T47D (cell line): Measurements from ENCODE around the gene CAPN5.
"Not testable (repeated sequence)": the region's sequence is repeated elsewhere in the genome, so short reads cannot be mapped to it uniquely, and the experiment has no call there.

Experiments used
- DNase-seq, 2 experiments: peaks; one replicate each; pipeline versions ENCODE4 v3.0.0 to v3.0.0-alpha.2; 2011 to 2012; ENCODE audit warnings: low read depth in 1 of 2, low spot score in 1 of 2
- JUND ChIP-seq: IDR thresholded peaks from 2 replicates; pipeline ENCODE4 v1.6.1; 2012; ENCODE audit warnings: low read depth
- in situ Hi-C: cut with HindIII; loops from 2 replicates; pipeline ENCODE4 v1.10.0; 2016; ENCODE audit warnings: low sequenced_read_pairs, low pct_unique_long_range_greater_than_20kb

Gene CAPN5

GRCh38 chr11:77059806-77060205, 7.0 kb upstream of the CAPN5 start:
- DNase-seq = no peak
- TF ChIP-seq JUND = no peak
- in situ Hi-C loops = no loop called here

- no peak for DNase-seq
- no peak for TF ChIP-seq JUND
- in situ Hi-C loops = no loop called here
These were observed 6.5 kb upstream of the CAPN5 start for GRCh38 chr11:77060234-77060633.

GRCh38 chr11:77061258-77061657, 5.5 kb upstream of the CAPN5 start:
- in situ Hi-C loops = not testable (repeated sequence)
- peak in 1 of 2 experiments; percentile 25 for DNase-seq

- peak in 1 of 2 experiments; percentile 64 for DNase-seq
- TF ChIP-seq JUND = no peak
These were observed 3.8 kb upstream of the CAPN5 start for GRCh38 chr11:77062924-77063323.

GRCh38 chr11:77063407-77063806, 3.4 kb upstream of the CAPN5 start:
- in situ Hi-C loops = no loop called here
- no peak for TF ChIP-seq JUND
- no peak for DNase-seq

More at GRCh38 chr11:77062924-77063323, 3.8 kb upstream of the CAPN5 start:
- in situ Hi-C loops = no loop called here

- TF ChIP-seq JUND = no peak
- no peak for DNase-seq
- in situ Hi-C loops = no loop called here
These were observed 2.9 kb upstream of the CAPN5 start for GRCh38 chr11:77063861-77064260.

GRCh38 chr11:77064648-77065217, 2.0 kb upstream of the CAPN5 start:
- DNase-seq = no peak
- in situ Hi-C loops = no loop called here
- TF ChIP-seq JUND = no peak

- DNase-seq = no peak
- TF ChIP-seq JUND = no peak
- in situ Hi-C loops = no loop called here
These were observed 918 bp upstream of the CAPN5 start for GRCh38 chr11:77065878-77066228.

- in situ Hi-C loops = no loop called here
- no peak for DNase-seq
- TF ChIP-seq JUND = no peak
These were observed 1.2 kb downstream of the CAPN5 start for GRCh38 chr11:77067861-77068443.

- in situ Hi-C loops = no loop called here
- no peak for DNase-seq
- no peak for TF ChIP-seq JUND
These were observed 1.9 kb downstream of the CAPN5 start for GRCh38 chr11:77068457-77069335.

GRCh38 chr11:77069336-77069968, 2.7 kb downstream of the CAPN5 start:
- no peak for TF ChIP-seq JUND
- no peak for DNase-seq
- in situ Hi-C loops = no loop called here

GRCh38 chr11:77069969-77070582, 3.3 kb downstream of the CAPN5 start:
- no peak for DNase-seq
- TF ChIP-seq JUND = no peak
- in situ Hi-C loops = no loop called here
